Osteoblast (primary cell): ENCODE measurements around the gene EXOC3L4. TPM values are rescaled to one million over a fixed set of nuclear protein-coding genes. Genes with fewer than 3 reads are reported as not detected.
"Not testable (repeated sequence)": the region's sequence is repeated elsewhere in the genome, so short reads cannot be mapped to it uniquely, and the experiment has no call there.

ENCODE experiments used
- DNase-seq: peaks from one replicate; pipeline ENCODE4 v3.0.0; 2011; ENCODE audit warnings: low spot score, mixed read lengths; ENCODE audit not compliant: insufficient read length; ENCODE audit errors: missing footprints
- H2AFZ ChIP-seq: 2 replicates; pipeline ENCODE4 v1.6.0; 2011; ENCODE audit warnings: mild to moderate bottlenecking, low read length
- H3K27ac ChIP-seq: 2 replicates; pipeline ENCODE4 v1.5.1; 2011; ENCODE audit warnings: mild to moderate bottlenecking, low read depth, low read length, moderate library complexity
- H3K27me3 ChIP-seq: 2 replicates; pipeline ENCODE4 v1.6.0; 2012; ENCODE audit warnings: mild to moderate bottlenecking, control low read depth, inconsistent platforms, low read length, moderate library complexity; ENCODE audit not compliant: insufficient read depth
- H3K36me3 ChIP-seq: 2 replicates; pipeline ENCODE4 v1.5.1; 2011; ENCODE audit warnings: mild to moderate bottlenecking, low read length, control low read depth, moderate library complexity; ENCODE audit not compliant: insufficient read depth
- H3K4me1 ChIP-seq: 2 replicates; pipeline ENCODE4 v1.5.1; 2011; ENCODE audit warnings: mild to moderate bottlenecking, low read length, control low read depth, moderate library complexity; ENCODE audit not compliant: insufficient read depth
- H3K4me2 ChIP-seq: 2 replicates; pipeline ENCODE4 v1.6.0; 2011; ENCODE audit warnings: mild to moderate bottlenecking, low read length; ENCODE audit not compliant: insufficient read depth
- H3K4me3 ChIP-seq: fragments of 200-600 bp; sonication (generic); 3 replicates; pipeline ENCODE4 v1.5.1; 2012; ENCODE audit warnings: mild to moderate bottlenecking, low read length, inconsistent platforms; ENCODE audit not compliant: insufficient read depth
- H3K79me2 ChIP-seq: 2 replicates; pipeline ENCODE4 v1.6.0; 2012; ENCODE audit warnings: mild to moderate bottlenecking, low read length, control low read depth, inconsistent platforms; ENCODE audit not compliant: insufficient read depth
- H3K9me3 ChIP-seq: 2 replicates; pipeline ENCODE4 v1.5.1; 2011; ENCODE audit warnings: low read depth, low read length, control low read depth
- H4K20me1 ChIP-seq: 2 replicates; pipeline ENCODE4 v1.6.0; 2012; ENCODE audit warnings: mild to moderate bottlenecking, low read length, control low read depth; ENCODE audit not compliant: insufficient read depth
- total RNA-seq: library from RNA; depleted of rRNA; stranded (reverse); fragments of >200 nt; gene quantifications from 2 replicates; pipeline ENCODE4 v1.2.3, GENCODE V29; 2012
- TF ChIP-seq, protein P1 (sequence below): IDR thresholded peaks from 2 replicates; pipeline ENCODE4 v1.5.1; 2011; ENCODE audit warnings: mild to moderate bottlenecking, low read depth, low read length, moderate library complexity; ENCODE audit errors: extremely low read depth

The EXOC3L4 gene
- total RNA-seq, 1 donor = not detected

- no peak for DNase-seq
- TF ChIP-seq, protein P1, sequence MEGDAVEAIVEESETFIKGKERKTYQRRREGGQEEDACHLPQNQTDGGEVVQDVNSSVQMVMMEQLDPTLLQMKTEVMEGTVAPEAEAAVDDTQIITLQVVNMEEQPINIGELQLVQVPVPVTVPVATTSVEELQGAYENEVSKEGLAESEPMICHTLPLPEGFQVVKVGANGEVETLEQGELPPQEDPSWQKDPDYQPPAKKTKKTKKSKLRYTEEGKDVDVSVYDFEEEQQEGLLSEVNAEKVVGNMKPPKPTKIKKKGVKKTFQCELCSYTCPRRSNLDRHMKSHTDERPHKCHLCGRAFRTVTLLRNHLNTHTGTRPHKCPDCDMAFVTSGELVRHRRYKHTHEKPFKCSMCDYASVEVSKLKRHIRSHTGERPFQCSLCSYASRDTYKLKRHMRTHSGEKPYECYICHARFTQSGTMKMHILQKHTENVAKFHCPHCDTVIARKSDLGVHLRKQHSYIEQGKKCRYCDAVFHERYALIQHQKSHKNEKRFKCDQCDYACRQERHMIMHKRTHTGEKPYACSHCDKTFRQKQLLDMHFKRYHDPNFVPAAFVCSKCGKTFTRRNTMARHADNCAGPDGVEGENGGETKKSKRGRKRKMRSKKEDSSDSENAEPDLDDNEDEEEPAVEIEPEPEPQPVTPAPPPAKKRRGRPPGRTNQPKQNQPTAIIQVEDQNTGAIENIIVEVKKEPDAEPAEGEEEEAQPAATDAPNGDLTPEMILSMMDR = no peak
- H3K36me3 ChIP-seq = no peaks in the 10 kb centered on the region
- no peaks in the 10 kb centered on the region for H4K20me1 ChIP-seq
- peaks cover 4% of the 10 kb centered on the region for H3K4me1 ChIP-seq
- no peak overlapping the region for H3K27ac ChIP-seq
- H3K9me3 ChIP-seq = no peaks in the 10 kb centered on the region
- no peak overlapping the region for H2AFZ ChIP-seq
- no peaks in the 10 kb centered on the region for H3K79me2 ChIP-seq
- H3K4me2 ChIP-seq = no peak overlapping the region
- no peak overlapping the region for H3K4me3 ChIP-seq
- H3K27me3 ChIP-seq = peaks cover 7% of the 10 kb centered on the region
These were observed 56.9 kb downstream of the EXOC3L4 start for GRCh38 chr14:103151270-103151945.

- TF ChIP-seq, protein P1 = no peak
- Histone ChIP-seq H3K4me2 (no peak overlapping the region), H4K20me1 (no peaks in the 10 kb centered on the region), H2AFZ (no peak overlapping the region), H3K4me3 (no peak overlapping the region), H3K4me1 (peaks cover 4% of the 10 kb centered on the region), H3K36me3 (no peaks in the 10 kb centered on the region), H3K79me2 (no peaks in the 10 kb centered on the region), H3K27ac (no peak overlapping the region), H3K9me3 (no peaks in the 10 kb centered on the region), H3K27me3 (peaks cover 5% of the 10 kb centered on the region)
- peak; percentile 97 for DNase-seq
These were observed 60.5 kb downstream of the EXOC3L4 start for GRCh38 chr14:103155010-103155409.

DNA sequence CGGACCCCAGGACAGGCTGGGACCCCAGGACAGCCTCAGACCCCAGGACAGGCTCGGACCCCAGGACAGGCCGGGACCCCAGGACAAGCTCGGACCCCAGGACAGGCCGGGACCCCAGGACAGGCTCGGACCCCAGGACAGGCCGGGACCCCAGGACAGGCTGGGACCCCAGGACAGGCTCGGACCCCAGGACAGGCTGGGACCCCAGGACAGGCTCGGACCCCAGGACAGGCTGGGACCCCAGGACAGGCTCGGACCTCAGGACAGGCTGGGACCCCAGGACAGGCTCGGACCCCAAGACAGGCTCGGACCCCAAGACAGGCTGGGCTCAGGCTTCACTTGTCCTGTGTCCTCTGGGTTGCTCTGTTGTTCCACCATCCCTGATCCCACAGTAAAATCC is 60.9 kb downstream of the EXOC3L4 start:
- not testable (repeated sequence) for DNase-seq, H3K27me3 ChIP-seq, H3K27ac ChIP-seq, H4K20me1 ChIP-seq, H3K4me2 ChIP-seq, H3K9me3 ChIP-seq, H3K4me3 ChIP-seq, H3K36me3 ChIP-seq, H3K79me2 ChIP-seq, H2AFZ ChIP-seq, H3K4me1 ChIP-seq

DNA sequence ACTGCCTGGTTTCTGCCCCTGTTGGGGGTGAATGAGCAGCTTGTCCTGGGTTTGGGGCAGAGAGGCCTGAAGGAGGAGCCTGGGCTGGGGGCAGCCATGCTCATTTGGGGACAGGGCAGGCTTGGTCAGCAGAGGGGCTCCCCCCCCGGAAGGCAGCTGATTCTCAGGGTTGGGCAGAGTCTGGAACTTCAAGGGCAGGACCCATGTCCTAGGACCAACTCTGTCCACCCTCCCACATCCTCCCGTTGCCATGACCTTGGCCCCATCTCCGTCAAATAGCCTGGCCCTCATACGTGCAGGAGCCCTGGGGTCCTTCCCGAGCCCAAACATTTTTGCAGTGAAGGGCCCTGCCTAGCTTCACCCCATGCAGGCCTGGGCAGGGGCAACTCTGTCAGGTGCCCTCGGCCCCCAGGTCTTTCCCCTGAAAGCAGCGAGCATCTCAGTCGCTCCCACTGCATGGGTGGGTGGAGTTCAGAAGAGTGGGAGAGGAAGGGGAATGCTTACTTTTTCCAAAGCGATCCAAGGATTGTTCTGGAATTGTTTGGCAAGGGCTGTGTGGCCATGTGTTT is 61.4 kb downstream of the EXOC3L4 start:
- H3K4me2 ChIP-seq = no peak overlapping the region
- peaks cover 5% of the 10 kb centered on the region for H3K27me3 ChIP-seq
- H3K4me3 ChIP-seq = no peak overlapping the region
- H2AFZ ChIP-seq = no peak overlapping the region
- H3K36me3 ChIP-seq = no peaks in the 10 kb centered on the region
- no peak overlapping the region for H3K27ac ChIP-seq
- H3K79me2 ChIP-seq = no peaks in the 10 kb centered on the region
- H3K9me3 ChIP-seq = no peaks in the 10 kb centered on the region
- no peak for DNase-seq
- H3K4me1 ChIP-seq = peaks cover 4% of the 10 kb centered on the region
- TF ChIP-seq, protein P1 = no peak
- no peaks in the 10 kb centered on the region for H4K20me1 ChIP-seq
